K562 (cell line): Measurements from ENCODE around the gene HOXA7. TPM values are rescaled to one million over a fixed set of nuclear protein-coding genes. Genes with fewer than 3 reads are reported as not detected.

Experiments used
- ATAC-seq: fragments of 200-7000 bp; cut with Tn5 transposase; 3 replicates; pipeline ENCODE4 v1.9.1; 2020; ENCODE audit warnings: moderate library complexity
- BruUV-seq: library from RNA; stranded (reverse); fragments of 400-500 nt; replicated peaks from 2 replicates; lab custom pipeline; 2021; lab: Mats Ljungman, UMichigan
- CTCF ChIA-PET: fragments of 300-600 bp; formaldehyde crosslinking; extraction: SDS; loops from one replicate; lab custom pipeline; 2021; ENCODE audit warnings: low intra/inter-chr PET ratio; lab: Yijun Ruan, JAX
- POLR2A ChIA-PET: fragments of 300-600, 350-650 bp; sonication (Branson Sonifier 250); formaldehyde crosslinking; extraction: SDS; loops from one replicate; lab custom pipeline; 2021; ENCODE audit warnings: antibody characterized with exemption, inconsistent platforms; lab: Yijun Ruan, JAX
- DNase-seq, 4 experiments: peaks; one replicate each; pipeline versions ENCODE4 v3.0.0 to v3.0.0-alpha.2; 2011 to 2018; ENCODE audit warnings: low spot score in 3 of 4, mixed read lengths in 3 of 4; ENCODE audit errors: extremely low read depth in 1 of 4
- FAIRE-seq: peaks from 2 replicates; lab custom pipeline; 2011; peaks lifted over from hg19 to GRCh38; lab: Jason Lieb, UNC
- H2AFZ ChIP-seq: 2 replicates; pipeline ENCODE4 v1.6.0; 2011; ENCODE audit warnings: low read depth, low read length, control low read depth, inconsistent platforms
- H3K27ac ChIP-seq: fragments of 200-600 bp; 3 replicates; pipeline ENCODE4 v1.8.0; 2011; ENCODE audit warnings: low read depth, mild to moderate bottlenecking, control low read depth, inconsistent platforms, low read length, moderate library complexity, mixed read lengths; ENCODE audit errors: extremely low read depth
- H3K27me3 ChIP-seq, 2 experiments: fragments of 300-600 bp in 1 of 2; 2 replicates in 1 of 2; 3 replicates in 1 of 2; pipeline versions ENCODE4 v1.6.0 to v1.8.0; 2011; ENCODE audit warnings: inconsistent platforms in 2 of 2, low read length in 2 of 2, mild to moderate bottlenecking in 1 of 2, mixed read lengths in 1 of 2, moderate library complexity in 1 of 2; ENCODE audit not compliant: control insufficient read depth in 2 of 2, insufficient read depth in 2 of 2
- H3K36me3 ChIP-seq: fragments of 300-600 bp; 3 replicates; pipeline ENCODE4 v1.8.0; 2011; ENCODE audit warnings: mild to moderate bottlenecking, low read length, inconsistent platforms; ENCODE audit not compliant: control insufficient read depth, insufficient read depth
- H3K4me1 ChIP-seq, 2 experiments: fragments of 200-600 bp in 1 of 2; replicated peaks in 1 of 2; 2 replicates in 1 of 2; 3 replicates in 1 of 2; pipeline versions ENCODE4 v1.5.1 to v1.8.0; 2011; ENCODE audit warnings: inconsistent platforms in 2 of 2, low read length in 2 of 2, mild to moderate bottlenecking in 1 of 2, mixed read lengths in 1 of 2, moderate library complexity in 1 of 2; ENCODE audit not compliant: control insufficient read depth in 2 of 2, insufficient read depth in 2 of 2
- H3K4me2 ChIP-seq: 2 replicates; pipeline ENCODE4 v1.6.1; 2011; ENCODE audit warnings: low read length, control low read depth, inconsistent platforms, mixed read lengths; ENCODE audit not compliant: insufficient read depth
- H3K4me3 ChIP-seq: fragments of 200-600 bp; sonication (generic), shearing (Covaris generic); 2 replicates; pipeline ENCODE4 v1.5.1; 2016; ENCODE audit warnings: control low read depth, inconsistent platforms
- H3K79me2 ChIP-seq: fragments of 200-600 bp; 3 replicates; pipeline ENCODE4 v1.8.0; 2011; ENCODE audit warnings: low read length, inconsistent platforms; ENCODE audit not compliant: control insufficient read depth, insufficient read depth
- H3K9ac ChIP-seq, 2 experiments: 2 replicates each; pipeline versions ENCODE4 v1.6.0 to v1.6.1; 2011; ENCODE audit warnings: low read depth in 2 of 2, low read length in 2 of 2, control low read depth in 1 of 2, inconsistent platforms in 1 of 2, mild to moderate bottlenecking in 1 of 2, mixed read lengths in 1 of 2; ENCODE audit not compliant: insufficient read depth in 1 of 2
- H3K9me1 ChIP-seq: one replicate; pipeline ENCODE4 v1.6.0; 2011; ENCODE audit warnings: inconsistent platforms, mild to moderate bottlenecking, low read length, moderate library complexity; ENCODE audit not compliant: control insufficient read depth, insufficient read depth
- H3K9me3 ChIP-seq: replicated peaks from 2 replicates; pipeline ENCODE4 v1.5.1; 2011; ENCODE audit warnings: low read depth, low read length, inconsistent platforms; ENCODE audit not compliant: control insufficient read depth, insufficient read depth
- H4K20me1 ChIP-seq: replicated peaks from 2 replicates; pipeline ENCODE4 v1.6.1; 2011; ENCODE audit warnings: low read length, inconsistent platforms, mixed read lengths; ENCODE audit not compliant: control insufficient read depth, insufficient read depth
- CBX2 ChIP-seq: fragments of 200-600 bp; sonication (generic); IDR thresholded peaks from one replicate; pipeline ENCODE4 v1.6.1; 2012; ENCODE audit warnings: mild to moderate bottlenecking, low read length, inconsistent platforms; ENCODE audit not compliant: insufficient read depth, poor library complexity, severe bottlenecking
- CHD2 ChIP-seq: IDR thresholded peaks from 2 replicates; pipeline ENCODE4 v1.6.1; 2011; ENCODE audit warnings: low read depth, low read length
- FOXJ2 ChIP-seq: fragments of 200-800 bp; sonication (Bioruptor generic); IDR thresholded peaks from 2 replicates; pipeline ENCODE4 v1.6.1; 2016; ENCODE audit warnings: missing genetic modification characterization, missing compliant biosample characterization
- HNRNPLL ChIP-seq: fragments of 200-400 bp; formaldehyde crosslinking; IDR thresholded peaks from 2 replicates; pipeline ENCODE4 v1.6.1; 2017; ENCODE audit warnings: low read length, low read depth, mild to moderate bottlenecking; ENCODE audit not compliant: poor library complexity, severe bottlenecking
- MECOM ChIP-seq: fragments of 250-450 bp; sonication (Bioruptor Pico); IDR thresholded peaks from 2 replicates; pipeline ENCODE4 v1.8.0; 2022; ENCODE audit warnings: inconsistent platforms
- NFXL1 ChIP-seq: fragments of 450-650 bp; formaldehyde crosslinking; IDR thresholded peaks from 2 replicates; pipeline ENCODE4 v1.4.0; 2021; ENCODE audit warnings: mild to moderate bottlenecking
- NR2F6 ChIP-seq: fragments of 450-650 bp; formaldehyde crosslinking; IDR thresholded peaks from 2 replicates; pipeline ENCODE4 v1.4.0; 2020; ENCODE audit warnings: mild to moderate bottlenecking
- NRF1 ChIP-seq, 2 experiments: fragments of 450-650 bp; IDR thresholded peaks in 1 of 2; conservative IDR thresholded peaks in 1 of 2; 2 replicates each; pipeline ENCODE4 v1.6.1; 2014; ENCODE audit warnings: mild to moderate bottlenecking in 2 of 2
- PPARD ChIP-seq: fragments of 250-450 bp; sonication (Bioruptor Pico); IDR thresholded peaks from 2 replicates; pipeline ENCODE4 v1.8.0; 2022; ENCODE audit warnings: inconsistent platforms, mild to moderate bottlenecking, moderate library complexity
- RBM15 ChIP-seq: fragments of 200-400 bp; formaldehyde crosslinking; IDR thresholded peaks from 2 replicates; pipeline ENCODE4 v1.6.1; 2018; ENCODE audit warnings: mild to moderate bottlenecking, low read length, moderate library complexity; ENCODE audit not compliant: insufficient read depth
- TAL1 ChIP-seq: fragments of 450-650 bp; IDR thresholded peaks from 2 replicates; pipeline ENCODE4 v1.6.1; 2016; ENCODE audit warnings: mild to moderate bottlenecking
- XRCC4 ChIP-seq: IDR thresholded peaks from one replicate; pipeline ENCODE4 v1.6.1; 2011; ENCODE audit not compliant: insufficient read depth, insufficient read length; ENCODE audit errors: extremely low read depth
- YBX1 ChIP-seq: fragments of 450-650 bp; IDR thresholded peaks from 2 replicates; pipeline ENCODE4 v1.7.1; 2016; ENCODE audit warnings: mild to moderate bottlenecking
- ZNF76 ChIP-seq: fragments of 250-450 bp; sonication (Bioruptor Pico); IDR thresholded peaks from 2 replicates; pipeline ENCODE4 v1.4.0; 2020; ENCODE audit warnings: mild to moderate bottlenecking, moderate library complexity, borderline replicate concordance
- WGBS: fragments of 100-300 bp; shearing (Covaris generic); methylation state at CpG from one replicate; pipeline ENCODE4 v1.1.6; 2016; ENCODE audit warnings: low coverage, mixed read lengths; ENCODE audit not compliant: insufficient coverage; ENCODE audit errors: missing lambda C conversion rate; 5-methylcytosine and 5-hydroxymethylcytosine counted together
- in situ Hi-C: fragments of 300-500 bp; cut with MboI; formaldehyde crosslinking; loops from 4 replicates; pipeline ENCODE4 v1.15.0; 2018; ENCODE audit warnings: inconsistent platforms, mixed read lengths
- intact Hi-C: fragments of 100-400 bp; cut with micrococcal nuclease; formaldehyde crosslinking; loops from 2 replicates; pipeline ENCODE4 v1.14.2; 2022
- polyA plus RNA-seq, 8 experiments: library from polyadenylated mRNA; depleted of rRNA in 4 of 8; stranded (reverse) in 5 of 8; unstranded in 3 of 8; fragments of >200 nt; fragmentation: Nextera tagmentation in 2 of 8; fragmentation: Illumina TruSeq in 1 of 8; extraction: Ambion mirVana in 2 of 8; extraction: Trizol in 1 of 8; gene quantifications; 2 replicates each; pipeline versions ENCODE4 v1.2.1 to v1.2.3, GENCODE V29; 2011 to 2014; ENCODE audit warnings: inconsistent platforms in 1 of 8, missing spikeins in 1 of 8
- total RNA-seq, 7 experiments: library from RNA; depleted of rRNA in 6 of 7; stranded (reverse); fragments of >200 nt in 6 of 7; fragmentation: Illumina TruSeq in 2 of 7; extraction: Trizol in 2 of 7; gene quantifications; 2 replicates each; pipeline versions ENCODE4 v1.2.1 to v1.2.3, GENCODE V29; 2011 to 2021; ENCODE audit warnings: low replicate concordance in 1 of 7
- TF ChIP-seq, protein P1 (sequence below): sonication (generic); formaldehyde crosslinking; IDR thresholded peaks from 2 replicates; pipeline ENCODE4 v1.8.0; 2022; ENCODE audit warnings: missing genetic modification reagents, mild to moderate bottlenecking, borderline replicate concordance

HOXA7 gene
- total and polyA plus RNA-seq, 9 of the 15 experiments (the other 6 are each of a cell fraction or from before 2014, with no cell fraction given) = not detected

GRCh38 chr7:27191833-27192545 is 35.5 kb upstream of the HOXA7 start:
- Histone ChIP-seq H3K9ac (no peak overlapping the region), H2AFZ (no peak overlapping the region), H3K27me3 (peaks cover 28 to 59% of the 10 kb centered on the region in 2 experiments), H3K9me3 (no peaks in the 10 kb centered on the region), H3K36me3 (no peaks in the 10 kb centered on the region), H3K79me2 (no peaks in the 10 kb centered on the region), H4K20me1 (no peaks in the 10 kb centered on the region), H3K9me1 (no peaks in the 10 kb centered on the region), H3K4me1 (peaks cover 0 to 18% of the 10 kb centered on the region in 2 experiments; a peak in 2 of 5 replicates), H3K4me2 (no peak overlapping the region), H3K27ac (no peak overlapping the region), H3K4me3 (no peak overlapping the region)
- ChIA-PET POLR2A (no interaction called here), CTCF (no interaction called here)
- BruUV-seq = no TSS peak
- intact Hi-C loops (no loop called here), in situ Hi-C loops (no loop called here)
- no peak for DNase-seq
- ATAC-seq = no peak
- no peak for TF ChIP-seq MECOM (CRISPR knock-in tag)
- no peak for TF ChIP-seq NR2F6 (CRISPR knock-in tag)
- no peak for TF ChIP-seq XRCC4
- no peak for TF ChIP-seq FOXJ2 (tag)
- no peak for TF ChIP-seq CHD2
- no peak for TF ChIP-seq NFXL1 (CRISPR knock-in tag)
- no peak for TF ChIP-seq RBM15
- no peak for TF ChIP-seq TAL1
- TF ChIP-seq, protein P1, sequence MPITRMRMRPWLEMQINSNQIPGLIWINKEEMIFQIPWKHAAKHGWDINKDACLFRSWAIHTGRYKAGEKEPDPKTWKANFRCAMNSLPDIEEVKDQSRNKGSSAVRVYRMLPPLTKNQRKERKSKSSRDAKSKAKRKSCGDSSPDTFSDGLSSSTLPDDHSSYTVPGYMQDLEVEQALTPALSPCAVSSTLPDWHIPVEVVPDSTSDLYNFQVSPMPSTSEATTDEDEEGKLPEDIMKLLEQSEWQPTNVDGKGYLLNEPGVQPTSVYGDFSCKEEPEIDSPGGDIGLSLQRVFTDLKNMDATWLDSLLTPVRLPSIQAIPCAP = no peak
- TF ChIP-seq ZNF76 (CRISPR knock-in tag) = no peak
- TF ChIP-seq HNRNPLL = no peak
- no peak for TF ChIP-seq NRF1 (conservative IDR thresholded peaks at IDR 0.05 in 1 of 2, IDR thresholded peaks at IDR 0.05 in 1 of 2)
- no peak for TF ChIP-seq PPARD (CRISPR knock-in tag)
- TF ChIP-seq CBX2 = no peak
- no peak for TF ChIP-seq YBX1
- 9% methylated on average over 31 of the region's 42 CpGs for WGBS
- FAIRE-seq = no peak
